NT2/D1 (cell line): ENCODE measurements around the gene GIGYF1.

ENCODE experiments used
- SUZ12 ChIP-seq: IDR thresholded peaks from 2 replicates; pipeline ENCODE4 v1.6.1; 2011; ENCODE audit not compliant: insufficient read length, insufficient read depth; ENCODE audit errors: extremely low read depth
- ZNF274 ChIP-seq: IDR thresholded peaks from 2 replicates; pipeline ENCODE4 v1.6.1; 2011; ENCODE audit warnings: mild to moderate bottlenecking, low read depth, low read length

DNA sequence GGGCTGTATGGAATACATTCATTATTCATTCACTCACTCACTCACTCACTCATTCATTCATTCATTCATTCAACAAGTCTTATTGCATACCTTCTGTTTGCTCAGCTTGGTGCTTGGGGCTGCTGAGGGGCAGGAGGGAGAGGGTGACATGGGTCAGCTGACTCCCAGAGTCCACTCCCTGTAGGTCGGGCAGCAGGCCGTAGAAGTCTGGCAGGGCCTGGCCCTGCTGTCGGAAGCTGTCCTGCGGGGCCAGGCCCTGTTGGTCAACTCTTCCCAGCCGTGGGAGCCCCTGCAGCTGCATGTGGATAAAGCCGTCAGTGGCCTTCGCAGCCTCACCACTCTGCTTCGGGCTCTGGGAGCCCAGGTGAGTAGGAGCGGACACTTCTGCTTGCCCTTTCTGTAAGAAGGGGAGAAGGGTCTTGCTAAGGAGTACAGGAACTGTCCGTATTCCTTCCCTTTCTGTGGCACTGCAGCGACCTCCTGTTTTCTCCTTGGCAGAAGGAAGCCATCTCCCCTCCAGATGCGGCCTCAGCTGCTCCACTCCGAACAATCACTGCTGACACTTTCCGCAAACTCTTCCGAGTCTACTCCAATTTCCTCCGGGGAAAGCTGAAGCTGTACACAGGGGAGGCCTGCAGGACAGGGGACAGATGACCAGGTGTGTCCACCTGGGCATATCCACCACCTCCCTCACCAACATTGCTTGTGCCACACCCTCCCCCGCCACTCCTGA, 28.6 kb upstream of the GIGYF1 start:
- TF ChIP-seq ZNF274: no peak
- no peak for TF ChIP-seq SUZ12
